ENCODE data around the gene MYO7B.

The MYO7B gene

GRCh38 chr2:127627740-127628571 is 92.5 kb downstream of the MYO7B start:
- DNase-seq: no peak

- DNase-seq: no peak
Observed at GRCh38 chr2:127628767-127629614, 93.5 kb downstream of the MYO7B start.

- DNase-seq: no peak
Observed at GRCh38 chr2:127629637-127630036, 94.2 kb downstream of the MYO7B start.

- DNase-seq: no peak
Observed at GRCh38 chr2:127630096-127630863, 94.8 kb downstream of the MYO7B start.

GRCh38 chr2:127630864-127631540 is 95.5 kb downstream of the MYO7B start:
- DNase-seq: no peak

- DNase-seq: no peak
Observed at GRCh38 chr2:127631541-127631996, 96.1 kb downstream of the MYO7B start.

- no peak for DNase-seq
Observed at GRCh38 chr2:127631997-127632581, 96.6 kb downstream of the MYO7B start.

- no peak for DNase-seq
Observed at GRCh38 chr2:127632592-127633489, 97.4 kb downstream of the MYO7B start.

GRCh38 chr2:127633556-127634065 is 98.1 kb downstream of the MYO7B start:
- DNase-seq: no peak

- DNase-seq: no peak
Observed at GRCh38 chr2:127634066-127634617, 98.7 kb downstream of the MYO7B start.

- no peak for DNase-seq
Observed at GRCh38 chr2:127634626-127635379, 99.3 kb downstream of the MYO7B start.

- DNase-seq: no peak
Observed at GRCh38 chr2:127635380-127636237, 100.1 kb downstream of the MYO7B start.

- no peak for DNase-seq
Observed at GRCh38 chr2:127636248-127637235, 101.1 kb downstream of the MYO7B start.

- DNase-seq: no peak
Observed at GRCh38 chr2:127637236-127637630, 101.8 kb downstream of the MYO7B start.

- DNase-seq: peak; percentile 32
Observed at GRCh38 chr2:127637725-127638252, 102.3 kb downstream of the MYO7B start.

GRCh38 chr2:127638361-127639110 is 103.1 kb downstream of the MYO7B start:
- DNase-seq: no peak

All from suppressor macrophage treated with lipopolysaccharide for 4 hours (primary cell).